Measurements from ENCODE around the gene LIN28A.

DNA sequence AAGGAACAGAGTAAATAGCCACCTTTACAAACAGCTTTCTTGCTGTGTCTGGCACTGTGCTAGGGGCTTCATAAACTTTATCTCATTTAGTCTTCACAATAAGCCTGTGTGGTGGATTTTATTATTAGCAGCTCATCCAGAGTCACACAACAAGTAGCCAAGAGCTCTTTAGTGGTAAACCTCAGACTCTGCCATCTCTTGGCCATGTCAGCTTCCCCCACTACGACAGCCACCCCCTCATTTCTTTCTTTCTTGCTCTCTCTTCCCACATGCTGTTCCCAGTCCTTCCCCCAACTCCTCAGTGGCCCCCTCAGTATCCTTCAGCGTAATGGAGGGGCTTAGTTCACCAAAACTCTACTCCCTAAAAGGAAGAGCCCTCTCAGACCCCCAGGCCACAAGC is 36.8 kb upstream of the LIN28A start:
- TF ChIP-seq, protein P1, sequence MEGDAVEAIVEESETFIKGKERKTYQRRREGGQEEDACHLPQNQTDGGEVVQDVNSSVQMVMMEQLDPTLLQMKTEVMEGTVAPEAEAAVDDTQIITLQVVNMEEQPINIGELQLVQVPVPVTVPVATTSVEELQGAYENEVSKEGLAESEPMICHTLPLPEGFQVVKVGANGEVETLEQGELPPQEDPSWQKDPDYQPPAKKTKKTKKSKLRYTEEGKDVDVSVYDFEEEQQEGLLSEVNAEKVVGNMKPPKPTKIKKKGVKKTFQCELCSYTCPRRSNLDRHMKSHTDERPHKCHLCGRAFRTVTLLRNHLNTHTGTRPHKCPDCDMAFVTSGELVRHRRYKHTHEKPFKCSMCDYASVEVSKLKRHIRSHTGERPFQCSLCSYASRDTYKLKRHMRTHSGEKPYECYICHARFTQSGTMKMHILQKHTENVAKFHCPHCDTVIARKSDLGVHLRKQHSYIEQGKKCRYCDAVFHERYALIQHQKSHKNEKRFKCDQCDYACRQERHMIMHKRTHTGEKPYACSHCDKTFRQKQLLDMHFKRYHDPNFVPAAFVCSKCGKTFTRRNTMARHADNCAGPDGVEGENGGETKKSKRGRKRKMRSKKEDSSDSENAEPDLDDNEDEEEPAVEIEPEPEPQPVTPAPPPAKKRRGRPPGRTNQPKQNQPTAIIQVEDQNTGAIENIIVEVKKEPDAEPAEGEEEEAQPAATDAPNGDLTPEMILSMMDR (IDR thresholded peaks at IDR 0.05) = no peak
- no peak for TF ChIP-seq POLR2A (IDR thresholded peaks at IDR 0.05)
